Upper lobe of left lung (tissue), 6 donors: Measurements from ENCODE around the gene CXCL8. TPM values are rescaled to one million over a fixed set of nuclear protein-coding genes. Genes with fewer than 3 reads are reported as not detected.
A peak's percentile ranks its signal among the peaks of the same experiment; 100 is the strongest.
"Not testable (repeated sequence)": the region's sequence is repeated elsewhere in the genome, so short reads cannot be mapped to it uniquely, and the experiment has no call there.

Experiments
- ATAC-seq, 2 donors: fragments of 200-7000 bp; cut with Tn5 transposase; one replicate each; pipeline ENCODE4 v1.9.1; 2022; ENCODE audit warnings: mild to moderate bottlenecking in 2 of 2, moderate library complexity in 2 of 2; ENCODE audit not compliant: low FRiP score in 2 of 2
- DNase-seq, 2 donors: peaks; one replicate each; pipeline ENCODE4 v3.0.0-alpha.2; 2019 to 2020
- H3K27ac ChIP-seq, 4 donors: fragments of 200-600 bp; sonication (generic); one replicate each; pipeline ENCODE4 v1.5.1; 2016 to 2019
- H3K27me3 ChIP-seq, 4 donors: fragments of 200-600 bp; sonication (generic); one replicate each; pipeline ENCODE4 v1.5.1; 2017 to 2019
- H3K36me3 ChIP-seq, 4 donors: fragments of 200-600 bp; sonication (generic); one replicate each; pipeline ENCODE4 v1.5.1; 2016 to 2019
- H3K4me1 ChIP-seq, 4 donors: fragments of 200-600 bp; sonication (generic); one replicate each; pipeline ENCODE4 v1.5.1; 2018 to 2019
- H3K4me3 ChIP-seq, 4 donors: fragments of 200-600 bp; sonication (generic); one replicate each; pipeline ENCODE4 v1.5.1; 2017 to 2019; ENCODE audit warnings: mild to moderate bottlenecking in 2 of 4, moderate library complexity in 1 of 4
- H3K9me3 ChIP-seq, 4 donors: fragments of 200-600 bp; sonication (generic); one replicate each; pipeline ENCODE4 v1.5.1; 2018 to 2019
- EP300 ChIP-seq, 4 donors: sonication (generic); formaldehyde crosslinking; IDR thresholded peaks; one replicate each; pipeline ENCODE4 v1.5.1; 2017; ENCODE audit warnings: antibody characterized with exemption in 4 of 4, control low read depth in 2 of 4
- POLR2A ChIP-seq, 4 donors: fragments of 450-650 bp; IDR thresholded peaks; one replicate each; pipeline ENCODE4 v1.5.1; 2016 to 2017; ENCODE audit warnings: antibody characterized with exemption in 4 of 4, mild to moderate bottlenecking in 2 of 4
- POLR2AphosphoS5 ChIP-seq, 2 donors: sonication (generic); formaldehyde crosslinking; IDR thresholded peaks; one replicate each; pipeline ENCODE4 v1.5.1; 2017; ENCODE audit warnings: antibody characterized with exemption in 2 of 2
- WGBS, 2 donors: methylation state at CpG; one replicate each; pipeline ENCODE4 v1.1.5; 2017 to 2018; 5-methylcytosine and 5-hydroxymethylcytosine counted together
- total RNA-seq, 6 donors: library from RNA; depleted of rRNA in 4 of 6; stranded (reverse); fragments of >200 nt in 4 of 6; gene quantifications; one replicate each; pipeline versions ENCODE4 v1.1.0 to v1.2.1, GENCODE V29; 2016 to 2021
- TF ChIP-seq, protein P1 (sequence below), 6 experiments: fragments of 450-650 bp in 4 of 6; fragments of 200-600 bp in 2 of 6; sonication (generic) in 2 of 6; IDR thresholded peaks; one replicate each; pipeline ENCODE4 v1.5.1; 2016 to 2019; ENCODE audit warnings: antibody characterized with exemption in 6 of 6
- donor health status: DM: no; HTN: no; CAD: no; lungs with moderate emphysema.
- donor health status: DM: no; HTN: yes; CAD: no; lungs with severe emphysema.

CXCL8 gene
- 10 to 100 TPM in 3 of 6 donors, 1 to 10 TPM in 3; 3.7 to 35.6 (median 12.2) TPM for total RNA-seq

GRCh38 chr4:73740353-73740778 lies at the start of gene CXCL8:
CXCL8 (plus strand) TSS chr4:73740569; CDS start chr4:73740659, 90 bp downstream.
- Histone ChIP-seq H3K9me3 (no peaks in the 10 kb centered on the region), H3K4me1 (peaks cover 17 to 24% (median 22%) of the 10 kb centered on the region in 4 donors), H3K36me3 (no peaks in the 10 kb centered on the region), H3K4me3 (peak within 1 kb of the TSS in 1 of 4 donors; percentile 26), H3K27me3 (no peaks in the 10 kb centered on the region), H3K27ac (peak within 1 kb of the TSS in 3 of 4 donors; percentile 1 to 61 (median 40))
- TF ChIP-seq POLR2A (IDR thresholded peaks at IDR 0.05) (peak in 1 of 4 donors; percentile 61), POLR2AphosphoS5 (IDR thresholded peaks at IDR 0.05) (peak; percentile 79 to 87), EP300 (IDR thresholded peaks at IDR 0.05) (peak in 2 of 4 donors; percentile 65 to 79)
- TF ChIP-seq, protein P1, sequence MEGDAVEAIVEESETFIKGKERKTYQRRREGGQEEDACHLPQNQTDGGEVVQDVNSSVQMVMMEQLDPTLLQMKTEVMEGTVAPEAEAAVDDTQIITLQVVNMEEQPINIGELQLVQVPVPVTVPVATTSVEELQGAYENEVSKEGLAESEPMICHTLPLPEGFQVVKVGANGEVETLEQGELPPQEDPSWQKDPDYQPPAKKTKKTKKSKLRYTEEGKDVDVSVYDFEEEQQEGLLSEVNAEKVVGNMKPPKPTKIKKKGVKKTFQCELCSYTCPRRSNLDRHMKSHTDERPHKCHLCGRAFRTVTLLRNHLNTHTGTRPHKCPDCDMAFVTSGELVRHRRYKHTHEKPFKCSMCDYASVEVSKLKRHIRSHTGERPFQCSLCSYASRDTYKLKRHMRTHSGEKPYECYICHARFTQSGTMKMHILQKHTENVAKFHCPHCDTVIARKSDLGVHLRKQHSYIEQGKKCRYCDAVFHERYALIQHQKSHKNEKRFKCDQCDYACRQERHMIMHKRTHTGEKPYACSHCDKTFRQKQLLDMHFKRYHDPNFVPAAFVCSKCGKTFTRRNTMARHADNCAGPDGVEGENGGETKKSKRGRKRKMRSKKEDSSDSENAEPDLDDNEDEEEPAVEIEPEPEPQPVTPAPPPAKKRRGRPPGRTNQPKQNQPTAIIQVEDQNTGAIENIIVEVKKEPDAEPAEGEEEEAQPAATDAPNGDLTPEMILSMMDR (IDR thresholded peaks at IDR 0.05) = no peak
- peak; percentile 51 to 88 for ATAC-seq
- 6 to 9% methylated on average over 7 of the region's 7 CpGs for WGBS, 2 donors
- DNase-seq = peak in 1 of 2 donors; percentile 85

GRCh38 chr4:73691201-73691600 lies 49.2 kb upstream of the CXCL8 start:
- WGBS, 2 donors = 87 to 93% methylated on average over 3 to 4 of the region's 4 CpGs
- not testable (repeated sequence) for ATAC-seq, H3K27ac ChIP-seq, DNase-seq, H3K36me3 ChIP-seq, H3K27me3 ChIP-seq, H3K9me3 ChIP-seq, H3K4me1 ChIP-seq, H3K4me3 ChIP-seq

GRCh38 chr4:73691759-73692158 lies 48.6 kb upstream of the CXCL8 start:
- TF ChIP-seq EP300 (IDR thresholded peaks at IDR 0.05) (no peak), POLR2AphosphoS5 (IDR thresholded peaks at IDR 0.05) (no peak), POLR2A (IDR thresholded peaks at IDR 0.05) (no peak)
- TF ChIP-seq, protein P1 (IDR thresholded peaks at IDR 0.05) = no peak
- no peaks in the 10 kb centered on the region for H3K36me3 ChIP-seq
- H3K4me3 ChIP-seq = no peak overlapping the region
- no peaks in the 10 kb centered on the region for H3K9me3 ChIP-seq
- no peaks in the 10 kb centered on the region for H3K27me3 ChIP-seq
- H3K27ac ChIP-seq = no peak overlapping the region
- ATAC-seq (no peak), DNase-seq (no peak)
- H3K4me1 ChIP-seq = no peaks in the 10 kb centered on the region

GRCh38 chr4:73692254-73692653 lies 48.1 kb upstream of the CXCL8 start:
- ATAC-seq (no peak), DNase-seq (no peak)
- Histone ChIP-seq H3K4me1 (no peaks in the 10 kb centered on the region), H3K4me3 (no peak overlapping the region), H3K9me3 (no peaks in the 10 kb centered on the region), H3K27me3 (no peaks in the 10 kb centered on the region), H3K36me3 (no peaks in the 10 kb centered on the region), H3K27ac (no peak overlapping the region)
- TF ChIP-seq EP300 (IDR thresholded peaks at IDR 0.05) = no peak
- no peak for TF ChIP-seq POLR2AphosphoS5 (IDR thresholded peaks at IDR 0.05)
- TF ChIP-seq POLR2A (IDR thresholded peaks at IDR 0.05) = no peak
- TF ChIP-seq, protein P1 (IDR thresholded peaks at IDR 0.05) = no peak
- whole genome bisulfite sequencing, 2 donors = 69 to 78% methylated on average over 1 of the region's 1 CpG

- no peak for TF ChIP-seq EP300 (IDR thresholded peaks at IDR 0.05)
- TF ChIP-seq POLR2AphosphoS5 (IDR thresholded peaks at IDR 0.05) = no peak
- no peak for TF ChIP-seq POLR2A (IDR thresholded peaks at IDR 0.05)
- TF ChIP-seq, protein P1 (IDR thresholded peaks at IDR 0.05) = no peak
- Histone ChIP-seq H3K4me1 (no peaks in the 10 kb centered on the region), H3K36me3 (no peaks in the 10 kb centered on the region), H3K27ac (no peak overlapping the region), H3K4me3 (no peak overlapping the region), H3K9me3 (no peaks in the 10 kb centered on the region), H3K27me3 (no peaks in the 10 kb centered on the region)
- ATAC-seq (no peak), DNase-seq (no peak)
- 72 to 75% methylated on average over 2 of the region's 2 CpGs for WGBS, 2 donors
These were observed 47.7 kb upstream of the CXCL8 start for GRCh38 chr4:73692701-73693100.
